HepG2 (cell line): ENCODE measurements around the gene GRK5. TPM values are rescaled to one million over a fixed set of nuclear protein-coding genes. Genes with fewer than 3 reads are reported as not detected.

Source experiments
- ATAC-seq: fragments of 200-7000 bp; cut with Tn5 transposase; 3 replicates; pipeline ENCODE4 v1.9.1; 2020; ENCODE audit warnings: mild to moderate bottlenecking, moderate library complexity
- BruUV-seq: library from RNA; stranded (reverse); fragments of 400-500 nt; replicated peaks from 2 replicates; lab custom pipeline; 2021; lab: Mats Ljungman, UMichigan
- CTCF ChIA-PET: fragments of 300-600 bp; formaldehyde crosslinking; extraction: SDS; loops from one replicate; lab custom pipeline; 2021; ENCODE audit warnings: low total read pairs, inconsistent platforms, low intra/inter-chr PET ratio; lab: Yijun Ruan, JAX
- POLR2A ChIA-PET: fragments of 350-600 bp; sonication (Branson Sonifier 250); formaldehyde crosslinking; loops from one replicate; lab custom pipeline; 2020; ENCODE audit warnings: antibody characterized with exemption, inconsistent platforms; lab: Yijun Ruan, JAX
- DNase-seq: peaks from one replicate; pipeline ENCODE4 v3.0.0-alpha.2; 2015; ENCODE audit warnings: low spot score
- FAIRE-seq: peaks from 3 replicates; lab custom pipeline; 2011; peaks lifted over from hg19 to GRCh38; lab: Jason Lieb, UNC
- H2AFZ ChIP-seq: one replicate; pipeline ENCODE4 v1.6.1; 2011; ENCODE audit warnings: low read length, inconsistent platforms
- H3K27ac ChIP-seq: fragments of 300-600 bp; 3 replicates; pipeline ENCODE4 v1.8.0; 2011; ENCODE audit warnings: mixed run types, mild to moderate bottlenecking, mixed read lengths, low read length, inconsistent platforms; ENCODE audit not compliant: insufficient read depth; ENCODE audit errors: extremely low read length
- H3K27me3 ChIP-seq, 2 experiments: fragments of 200-600 bp in 1 of 2; 2 replicates in 1 of 2; 3 replicates in 1 of 2; pipeline versions ENCODE4 v1.6.0 to v1.8.0; 2011; ENCODE audit warnings: low read length in 2 of 2, mild to moderate bottlenecking in 2 of 2, moderate library complexity in 2 of 2, inconsistent platforms in 1 of 2; ENCODE audit not compliant: insufficient read depth in 2 of 2, control insufficient read depth in 1 of 2
- H3K36me3 ChIP-seq, 2 experiments: fragments of 200-600 bp in 1 of 2; replicated peaks in 1 of 2; 2 replicates in 1 of 2; 3 replicates in 1 of 2; pipeline versions ENCODE4 v1.5.1 to v1.8.0; 2011; ENCODE audit warnings: low read length in 2 of 2, inconsistent platforms in 1 of 2; ENCODE audit not compliant: insufficient read depth in 2 of 2, control insufficient read depth in 1 of 2
- H3K4me1 ChIP-seq: 2 replicates; pipeline ENCODE4 v1.5.1; 2012; ENCODE audit warnings: low read length, inconsistent platforms; ENCODE audit not compliant: insufficient read depth
- H3K4me2 ChIP-seq: 2 replicates; pipeline ENCODE4 v1.6.0; 2011; ENCODE audit warnings: low read depth, low read length, inconsistent platforms
- H3K4me3 ChIP-seq, 3 experiments: fragments of 200-600 bp in 1 of 3; sonication (generic), shearing (Covaris generic) in 1 of 3; replicated peaks in 1 of 3; 2 replicates each; pipeline ENCODE4 v1.5.1; 2011 to 2016; ENCODE audit warnings: low read length in 3 of 3, inconsistent platforms in 2 of 3, low read depth in 2 of 3, mild to moderate bottlenecking in 2 of 3, control low read depth in 1 of 3, mixed read lengths in 1 of 3; ENCODE audit not compliant: insufficient read depth in 1 of 3
- H3K79me2 ChIP-seq: one replicate; pipeline ENCODE4 v1.6.1; 2011; ENCODE audit warnings: low read length, inconsistent platforms; ENCODE audit not compliant: insufficient read depth
- H3K9ac ChIP-seq: 2 replicates; pipeline ENCODE4 v1.6.0; 2011; ENCODE audit warnings: mild to moderate bottlenecking, low read depth, low read length, inconsistent platforms; ENCODE audit not compliant: insufficient read depth
- H3K9me3 ChIP-seq: 2 replicates; pipeline ENCODE4 v1.5.1; 2012; ENCODE audit warnings: mild to moderate bottlenecking, low read length
- H4K20me1 ChIP-seq: 2 replicates; pipeline ENCODE4 v1.6.0; 2011; ENCODE audit warnings: inconsistent platforms, mild to moderate bottlenecking, low read length, moderate library complexity; ENCODE audit not compliant: insufficient read depth
- DNMT1 ChIP-seq: sonication (generic); formaldehyde crosslinking; IDR thresholded peaks from 2 replicates; pipeline ENCODE4 v1.5.1; 2020; ENCODE audit warnings: mild to moderate bottlenecking, missing genetic modification reagents
- HHEX ChIP-seq: IDR thresholded peaks from 2 replicates; pipeline ENCODE4 v1.6.1; 2016; ENCODE audit warnings: control low read depth
- KAT7 ChIP-seq: IDR thresholded peaks from 2 replicates; pipeline ENCODE4 v1.6.1; 2018; ENCODE audit warnings: borderline replicate concordance, missing compliant biosample characterization
- KLF6 ChIP-seq: IDR thresholded peaks from 2 replicates; pipeline ENCODE4 v1.8.0; 2016; ENCODE audit warnings: missing biosample characterization, missing genetic modification reagents
- MLXIP ChIP-seq: sonication (generic); formaldehyde crosslinking; IDR thresholded peaks from 2 replicates; pipeline ENCODE4 v1.9.0; 2021; ENCODE audit warnings: missing genetic modification reagents, borderline replicate concordance
- TIGD3 ChIP-seq: sonication (generic); formaldehyde crosslinking; IDR thresholded peaks from 2 replicates; pipeline ENCODE4 v1.5.1; 2020; ENCODE audit warnings: mild to moderate bottlenecking, missing genetic modification reagents, borderline replicate concordance
- TSC22D2 ChIP-seq: sonication (generic); formaldehyde crosslinking; IDR thresholded peaks from 2 replicates; pipeline ENCODE4 v1.5.1; 2020; ENCODE audit warnings: missing genetic modification reagents, mild to moderate bottlenecking, borderline replicate concordance
- ZIK1 ChIP-seq: sonication (generic); formaldehyde crosslinking; IDR thresholded peaks from 2 replicates; pipeline ENCODE4 v1.5.0; 2020; ENCODE audit warnings: mild to moderate bottlenecking, low read depth, missing genetic modification reagents, borderline replicate concordance
- ZNF557 ChIP-seq: sonication (generic); formaldehyde crosslinking; IDR thresholded peaks from 2 replicates; pipeline ENCODE4 v1.4.0; 2020; ENCODE audit warnings: missing genetic modification reagents
- WGBS: methylation state at CpG from one replicate; pipeline ENCODE4 v1.1.6; 2017; ENCODE audit warnings: low lambda C conversion rate; 5-methylcytosine and 5-hydroxymethylcytosine counted together
- in situ Hi-C: cut with HindIII; loops from 2 replicates; pipeline ENCODE4 v1.10.0; 2017; ENCODE audit warnings: low pct_unique_long_range_greater_than_20kb; ENCODE audit not compliant: extremely low pct_ligation_motif_present
- intact Hi-C: fragments of 100-400 bp; cut with micrococcal nuclease; formaldehyde crosslinking; loops from one replicate; pipeline ENCODE4 v1.10.0; 2022; ENCODE audit not compliant: unreplicated experiment
- polyA plus RNA-seq, 8 experiments: library from polyadenylated mRNA; depleted of rRNA in 3 of 8; stranded (reverse) in 7 of 8; unstranded in 1 of 8; fragments of >200 nt; fragmentation: Illumina TruSeq in 4 of 8; extraction: Trizol in 4 of 8; gene quantifications; 2 replicates each; pipeline versions ENCODE4 v1.2.1 to v1.2.3, GENCODE V29; 2011 to 2016; ENCODE audit warnings: low read depth in 4 of 8, missing spikeins in 1 of 8, mixed read lengths in 1 of 8; ENCODE audit not compliant: insufficient read depth in 1 of 8
- total RNA-seq, 5 experiments: library from RNA; depleted of rRNA; stranded (reverse); fragments of >200 nt; fragmentation: Illumina TruSeq; extraction: Trizol; gene quantifications; 2 replicates each; pipeline ENCODE4 v1.2.3, GENCODE V29; 2016; ENCODE audit warnings: low read depth in 1 of 5

GRK5 gene
- total and polyA plus RNA-seq, 2 of the 13 experiments (the other 11 are each of a cell fraction or from before 2014, with no cell fraction given): 10.4 to 12.6 TPM

DNA sequence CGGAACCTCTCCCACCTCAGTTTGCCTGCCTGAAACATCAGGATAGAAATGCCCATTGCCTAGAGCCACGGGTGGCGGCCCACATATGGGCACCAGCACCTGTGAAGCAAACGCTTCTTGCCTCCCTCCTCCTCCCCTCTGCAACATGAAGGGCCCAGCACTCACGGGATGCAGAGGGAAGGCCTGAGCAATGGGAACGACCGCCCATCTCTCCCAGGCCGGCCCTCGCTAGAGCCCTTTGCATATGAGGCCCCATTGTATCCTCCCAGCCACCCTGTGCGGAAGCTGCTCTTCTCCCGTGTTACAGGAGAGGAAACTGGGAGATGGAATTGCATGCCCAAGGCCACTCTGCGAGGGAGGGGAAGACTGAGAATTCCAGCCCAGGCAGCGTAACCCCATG is 246.9 kb downstream of the GRK5 start:
- 90% methylated on average over 9 of the region's 13 CpGs for WGBS
- Histone ChIP-seq H4K20me1 (no peaks in the 10 kb centered on the region), H3K79me2 (no peaks in the 10 kb centered on the region), H3K27me3 (no peaks in the 10 kb centered on the region), H2AFZ (no peak overlapping the region), H3K4me2 (no peak overlapping the region)
- POLR2A ChIA-PET: interaction anchor here (0.6 kb wide), 1 partner anchor 333 kb away, joined by 4 read pairs; no protein-coding TSS in a partner anchor
- no peak for TF ChIP-seq MLXIP
- TF ChIP-seq, all 625 proteins: peak for 0
- no TSS peak for BruUV-seq
- ATAC-seq: no peak
- Histone ChIP-seq H3K9ac (no peak overlapping the region), H3K27ac (no peak overlapping the region), H3K36me3 (peaks cover 0 to 1% of the 10 kb centered on the region in 2 experiments; a peak in 2 of 5 replicates), H3K4me1 (peaks cover 8% of the 10 kb centered on the region), H3K4me3 (no peak overlapping the region), H3K9me3 (no peaks in the 10 kb centered on the region)
- in situ Hi-C loops: no loop called here
- intact Hi-C loops: no loop called here
- no peak for FAIRE-seq
- DNase-seq: no peak
- CTCF ChIA-PET: no interaction called here

GRCh38 chr10:119454990-119455389 is 247.6 kb downstream of the GRK5 start:
- 96% methylated on average over 18 of the region's 18 CpGs for WGBS
- Histone ChIP-seq H3K27me3 (no peaks in the 10 kb centered on the region), H3K9me3 (no peaks in the 10 kb centered on the region), H3K4me3 (no peak overlapping the region), H3K36me3 (peaks cover 0 to 1% of the 10 kb centered on the region in 2 experiments; a peak in 2 of 5 replicates), H2AFZ (no peak overlapping the region), H3K27ac (no peak overlapping the region), H3K79me2 (no peaks in the 10 kb centered on the region), H3K4me1 (peaks cover 8% of the 10 kb centered on the region), H3K9ac (no peak overlapping the region), H4K20me1 (no peaks in the 10 kb centered on the region), H3K4me2 (no peak overlapping the region)
- no peak for TF ChIP-seq TSC22D2 (CRISPR knock-in tag)
- TF ChIP-seq KAT7 (CRISPR knock-in tag): no peak
- no peak for TF ChIP-seq HHEX (CRISPR knock-in tag)
- TF ChIP-seq KLF6 (CRISPR knock-in tag): no peak
- no peak for TF ChIP-seq DNMT1 (CRISPR knock-in tag)
- no peak for TF ChIP-seq ZNF557 (CRISPR knock-in tag)
- TF ChIP-seq ZIK1 (CRISPR knock-in tag): no peak
- TF ChIP-seq TIGD3 (CRISPR knock-in tag): no peak
- BruUV-seq: no TSS peak
- no peak for ATAC-seq
- in situ Hi-C loops: no loop called here
- DNase-seq: no peak
- ChIA-PET POLR2A (interaction anchor here (0.6 kb wide), 1 partner anchor 333 kb away, joined by 4 read pairs; no protein-coding TSS in a partner anchor), CTCF (no interaction called here)
- intact Hi-C loops: no loop called here
- no peak for FAIRE-seq
